ENCODE data around the gene TRIM7.
"Not testable (repeated sequence)": the region's sequence is repeated elsewhere in the genome, so short reads cannot be mapped to it uniquely, and the experiment has no call there.

Gene TRIM7

GRCh38 chr5:181149806-181150733 is 54.9 kb downstream of the TRIM7 start:
- DNase-seq: no peak

GRCh38 chr5:181149355-181149754 is 55.6 kb downstream of the TRIM7 start:
- no peak for DNase-seq

DNA sequence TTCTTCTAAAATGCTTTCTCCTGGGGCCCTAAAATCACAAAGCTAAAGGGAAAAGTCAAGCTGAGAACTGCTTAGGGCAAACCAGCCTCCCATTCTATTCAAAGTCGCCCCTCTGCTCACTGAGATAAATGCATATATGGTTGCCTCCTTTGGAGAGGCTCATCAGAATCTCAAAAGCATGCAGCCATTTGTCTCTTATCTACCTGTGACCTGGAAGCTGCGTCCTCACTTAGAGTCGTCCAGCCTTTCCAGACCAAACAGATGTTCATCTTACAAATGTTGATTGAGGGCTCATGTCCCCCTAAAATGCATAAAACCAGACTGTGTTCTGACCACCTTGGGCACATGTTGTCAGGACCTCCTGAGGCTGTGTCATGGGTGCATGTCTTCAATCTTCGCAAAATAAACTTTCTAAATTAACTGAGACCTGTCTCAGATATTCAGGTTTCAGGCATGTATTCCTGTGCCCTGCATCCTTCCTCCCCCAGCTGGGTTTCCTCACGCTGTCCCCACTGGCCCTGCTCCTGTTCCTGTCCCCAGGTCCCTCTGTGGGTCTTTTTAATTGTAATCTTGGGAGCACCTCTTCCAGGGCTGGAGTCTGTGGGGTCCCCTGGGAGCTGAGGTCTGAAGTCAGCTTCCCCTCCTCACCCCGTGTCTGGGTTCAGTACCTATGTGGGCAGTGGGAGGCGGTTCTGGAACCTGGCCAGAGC is 57.9 kb downstream of the TRIM7 start, which contains the start of gene OR2V2:
OR2V2 (plus strand) TSS at position 660 of the 710 bp plus-strand sequence. CDS start 7,357 bp downstream, outside the sequence.
- not testable (repeated sequence) for DNase-seq

DNA sequence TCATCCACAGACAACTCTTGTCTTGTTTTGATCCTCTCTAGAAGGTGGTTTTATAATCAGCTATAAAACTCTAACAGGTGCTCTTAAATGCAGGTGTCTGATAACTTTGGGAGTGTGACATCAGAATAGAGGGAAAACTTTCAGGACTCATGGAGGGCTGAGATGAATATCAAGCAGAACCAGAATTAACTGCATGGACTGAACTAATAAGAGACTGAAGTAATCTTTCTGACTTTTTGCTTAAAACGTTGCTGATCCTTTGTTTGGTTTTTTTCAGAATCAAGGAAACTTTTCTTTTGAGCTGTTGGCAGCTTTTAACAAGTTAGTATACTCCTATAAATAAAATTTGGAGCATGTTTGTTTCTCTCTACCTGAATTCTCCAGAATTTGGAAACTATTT is 59.9 kb downstream of the TRIM7 start:
- no peak for DNase-seq
